SH-SY5Y (cell line): Measurements from ENCODE around the gene TYMP.

ENCODE experiments used
- GATA2 ChIP-seq: IDR thresholded peaks from 2 replicates; pipeline ENCODE4 v1.6.1; 2011; ENCODE audit warnings: mild to moderate bottlenecking, low read depth, low read length
- GATA3 ChIP-seq: IDR thresholded peaks from 2 replicates; pipeline ENCODE4 v1.6.1; 2011; ENCODE audit warnings: low read depth, mild to moderate bottlenecking, low read length, moderate library complexity

GRCh38 chr22:50487290-50488005 is 42.4 kb downstream of the TYMP start:
- TF ChIP-seq GATA2 (no peak), GATA3 (no peak)
